Activated T-cell treated with anti-CD3 and anti-CD28 coated beads, Interleukin-2, amount 50 U/mL, for 72 hours (primary cell): ENCODE data around the gene ADARB1. TPM values are rescaled to one million over a fixed set of nuclear protein-coding genes. Genes with fewer than 3 reads are reported as not detected.

Experiments used
- ATAC-seq, 2 donors: fragments of 150-1000 bp; cut with Tn5 transposase; replicated peaks in 1 of 2; 2 replicates each; pipeline ENCODE4 v1.10.0; 2021; ENCODE audit warnings: moderate library complexity in 2 of 2, mild to moderate bottlenecking in 1 of 2
- DNase-seq, 2 donors: peaks; one replicate each; pipeline ENCODE4 v3.0.0; 2021 to 2022; ENCODE audit warnings: mixed read lengths in 1 of 2
- H3K27ac Mint-ChIP-seq: one replicate; pipeline ENCODE4 v1.8.0; 2022; ENCODE audit warnings: mild to moderate bottlenecking, moderate library complexity, mixed read lengths
- H3K27me3 Mint-ChIP-seq: one replicate; pipeline ENCODE4 v1.8.0; 2022; ENCODE audit warnings: low read depth, mixed read lengths
- H3K36me3 Mint-ChIP-seq, 2 donors: one replicate each; pipeline ENCODE4 v1.8.0; 2022; ENCODE audit warnings: mixed read lengths in 2 of 2, mild to moderate bottlenecking in 1 of 2; ENCODE audit not compliant: insufficient read depth in 2 of 2
- H3K4me1 Mint-ChIP-seq: one replicate; pipeline ENCODE4 v1.8.0; 2022; ENCODE audit warnings: low read depth, mixed read lengths
- H3K4me3 Mint-ChIP-seq, 2 donors: one replicate each; pipeline ENCODE4 v1.8.0; 2022; ENCODE audit warnings: mild to moderate bottlenecking in 2 of 2, mixed read lengths in 2 of 2, moderate library complexity in 2 of 2
- H3K9me3 Mint-ChIP-seq, 2 donors: one replicate each; pipeline ENCODE4 v1.8.0; 2022; ENCODE audit warnings: mixed read lengths in 2 of 2
- total RNA-seq, 2 donors: library from RNA; stranded (reverse); gene quantifications; one replicate each; pipeline ENCODE4 v1.2.3, GENCODE V29; 2022

Gene ADARB1
- total RNA-seq, 2 donors from 2014 or later = 41.7 to 45.3 TPM

- DNase-seq (no peak), ATAC-seq (no peak)
- Mint-ChIP-seq H3K9me3 (peaks cover 4 to 11% of the 10 kb centered on the region in 2 donors), H3K4me3 (no peak overlapping the region), H3K27ac (no peak overlapping the region), H3K36me3 (peaks cover 3 to 4% of the 10 kb centered on the region in 2 donors), H3K27me3 (peaks cover 6% of the 10 kb centered on the region), H3K4me1 (no peaks in the 10 kb centered on the region)
These were observed 41.2 kb upstream of the ADARB1 start for GRCh38 chr21:45032977-45033710.

DNA sequence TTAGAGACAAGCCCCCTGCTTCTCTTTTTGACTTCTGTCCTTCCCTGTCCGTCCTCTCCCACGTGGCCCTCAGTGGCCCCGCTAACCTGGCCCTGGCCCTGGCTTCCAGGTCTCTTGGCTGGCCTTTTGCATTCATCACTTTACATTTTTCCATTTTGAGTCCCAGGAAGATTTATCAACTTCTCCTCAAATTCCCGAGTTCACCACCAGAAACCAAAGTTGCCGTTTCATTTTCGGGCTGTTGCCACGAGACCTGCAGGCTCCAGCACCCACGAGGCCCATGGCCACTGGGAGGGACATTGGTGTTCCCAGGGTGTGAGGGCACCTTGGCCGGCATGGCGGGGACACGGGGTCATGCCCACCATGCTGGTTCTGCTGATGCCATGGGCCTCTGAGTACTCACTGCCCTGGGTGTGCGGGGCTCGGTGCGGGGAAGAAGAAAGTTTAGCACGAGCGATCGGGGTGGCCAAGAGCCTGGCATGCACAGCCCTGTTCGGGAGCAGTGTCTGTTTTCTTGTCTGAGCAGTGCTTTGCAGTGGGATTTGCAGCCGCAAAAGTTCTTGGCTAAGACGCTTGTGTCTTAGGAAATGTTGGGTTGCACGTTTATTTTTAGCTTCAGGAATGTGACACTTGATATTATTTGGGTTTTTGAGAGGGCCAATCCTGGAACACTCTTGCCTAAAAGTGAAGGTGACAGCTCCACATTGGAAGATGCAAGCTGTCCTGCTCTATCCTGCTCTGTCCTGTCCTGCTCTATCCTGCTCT is 40.4 kb upstream of the ADARB1 start:
- DNase-seq = no peak
- peaks cover 3 to 4% of the 10 kb centered on the region in 2 donors for H3K36me3 Mint-ChIP-seq
- no peak overlapping the region for H3K4me3 Mint-ChIP-seq
- H3K4me1 Mint-ChIP-seq = no peaks in the 10 kb centered on the region
- H3K9me3 Mint-ChIP-seq = peaks cover 4 to 11% of the 10 kb centered on the region in 2 donors
- no peak overlapping the region for H3K27ac Mint-ChIP-seq
- H3K27me3 Mint-ChIP-seq = peaks cover 6% of the 10 kb centered on the region
- ATAC-seq = no peak

DNA sequence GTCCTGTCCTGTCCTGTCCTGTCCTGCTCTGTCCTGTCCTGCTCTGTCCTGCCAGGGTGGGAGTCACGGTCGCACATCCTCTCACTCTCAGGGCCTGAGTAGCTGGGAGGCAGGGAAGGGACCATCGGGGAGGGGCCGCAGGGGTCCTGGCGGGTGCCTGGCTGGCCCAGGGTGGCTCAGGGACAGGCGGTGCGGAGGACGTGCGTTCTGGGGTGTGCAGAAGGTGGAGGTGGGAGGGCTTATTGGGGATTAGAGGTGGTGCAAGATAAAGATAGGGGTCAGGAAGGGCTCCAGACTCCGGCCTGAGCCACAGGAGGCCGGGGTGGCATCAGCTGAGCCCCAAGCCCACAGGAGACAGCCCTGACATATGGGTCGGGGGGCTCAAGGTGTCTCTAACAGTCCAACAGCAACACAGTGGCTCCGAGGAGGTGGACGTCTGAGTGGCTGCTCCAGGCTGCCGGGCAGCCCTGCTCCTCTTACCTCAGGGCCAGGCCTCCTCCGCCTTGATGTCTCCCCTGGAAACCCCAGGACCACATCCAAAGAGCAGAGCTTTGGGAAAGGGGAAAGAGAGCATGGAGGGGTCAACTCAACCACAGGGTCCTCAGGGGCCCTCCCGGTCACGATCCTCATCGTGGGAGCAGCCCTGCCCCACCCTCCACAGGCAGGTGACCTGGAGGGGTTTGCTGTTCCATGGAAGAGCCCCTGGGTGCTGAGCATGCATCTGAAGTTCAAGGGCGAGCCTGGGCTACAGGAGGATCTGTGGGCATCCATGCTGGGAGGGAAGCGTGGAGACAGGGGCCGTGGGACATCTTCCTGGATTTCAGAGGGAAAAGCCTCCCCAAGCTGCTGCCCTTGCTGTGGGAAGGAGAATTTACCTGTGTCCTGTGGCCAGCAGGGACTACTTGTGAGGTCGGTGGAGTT is 39.6 kb upstream of the ADARB1 start:
- ATAC-seq (no peak), DNase-seq (no peak)
- Mint-ChIP-seq H3K36me3 (peaks cover 3 to 4% of the 10 kb centered on the region in 2 donors), H3K9me3 (peaks cover 4 to 11% of the 10 kb centered on the region in 2 donors), H3K27me3 (peaks cover 6% of the 10 kb centered on the region), H3K27ac (no peak overlapping the region), H3K4me1 (no peaks in the 10 kb centered on the region), H3K4me3 (no peak overlapping the region)

DNA sequence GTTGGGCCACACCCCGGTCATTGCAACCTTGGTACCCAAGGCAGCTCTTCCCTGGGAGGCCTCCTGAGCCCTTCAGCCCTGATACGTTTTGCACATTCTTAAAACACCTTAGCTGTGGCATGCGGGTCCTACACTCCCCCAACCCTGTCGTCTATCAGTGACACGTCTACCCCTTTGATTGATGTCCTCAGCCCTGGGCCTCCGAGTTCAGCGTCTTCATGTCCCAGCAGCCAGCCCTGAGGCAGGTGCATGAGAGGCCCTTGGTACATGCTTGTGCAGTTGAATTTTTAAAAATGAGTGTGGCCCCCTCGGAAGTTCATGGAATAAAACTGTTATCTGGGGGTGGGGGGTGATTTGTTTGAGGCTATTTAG is 38.9 kb upstream of the ADARB1 start:
- ATAC-seq = no peak
- Mint-ChIP-seq H3K4me1 (no peaks in the 10 kb centered on the region), H3K36me3 (peaks cover 3 to 4% of the 10 kb centered on the region in 2 donors), H3K4me3 (no peak overlapping the region), H3K27ac (no peak overlapping the region), H3K27me3 (peaks cover 4% of the 10 kb centered on the region), H3K9me3 (peaks cover 4 to 11% of the 10 kb centered on the region in 2 donors)
- no peak for DNase-seq

DNA sequence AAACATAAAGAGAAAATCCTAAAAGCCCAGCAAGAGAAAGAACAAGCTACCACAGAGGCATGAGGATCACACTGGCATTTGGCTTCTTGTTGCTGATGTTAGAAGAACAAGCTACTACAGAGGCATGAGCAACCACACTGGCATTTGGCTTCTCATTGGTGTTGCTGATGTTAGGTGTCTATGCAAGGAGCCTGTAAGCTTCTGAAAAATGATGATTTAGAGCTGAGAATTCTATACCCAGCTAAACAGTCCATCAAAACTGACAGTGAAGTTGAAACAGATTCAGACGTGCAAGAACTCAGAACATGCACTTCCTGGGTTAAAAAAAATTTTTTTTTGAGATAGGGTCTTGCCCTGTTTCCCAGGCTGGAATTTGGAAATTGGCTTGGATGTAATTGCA is 37.8 kb upstream of the ADARB1 start:
- no peak for ATAC-seq
- H3K27ac Mint-ChIP-seq = no peak overlapping the region
- no peak overlapping the region for H3K4me3 Mint-ChIP-seq
- no peaks in the 10 kb centered on the region for H3K27me3 Mint-ChIP-seq
- H3K4me1 Mint-ChIP-seq = no peaks in the 10 kb centered on the region
- DNase-seq = no peak
- peaks cover 3 to 4% of the 10 kb centered on the region in 2 donors for H3K36me3 Mint-ChIP-seq
- peaks cover 4 to 11% of the 10 kb centered on the region in 2 donors for H3K9me3 Mint-ChIP-seq

GRCh38 chr21:45037986-45038385 is 36.4 kb upstream of the ADARB1 start:
- ATAC-seq (no peak), DNase-seq (no peak)
- H3K4me3 Mint-ChIP-seq = no peak overlapping the region
- peaks cover 4 to 15% of the 10 kb centered on the region in 2 donors for H3K9me3 Mint-ChIP-seq
- no peaks in the 10 kb centered on the region for H3K27me3 Mint-ChIP-seq
- no peak overlapping the region for H3K27ac Mint-ChIP-seq
- H3K36me3 Mint-ChIP-seq = peaks cover 3 to 4% of the 10 kb centered on the region in 2 donors
- H3K4me1 Mint-ChIP-seq = no peaks in the 10 kb centered on the region

GRCh38 chr21:45039317-45040156 is 34.8 kb upstream of the ADARB1 start:
- no peak for DNase-seq
- H3K9me3 Mint-ChIP-seq = peaks cover 4 to 15% of the 10 kb centered on the region in 2 donors
- no peak for ATAC-seq
- peaks cover 7% of the 10 kb centered on the region for H3K27me3 Mint-ChIP-seq
- H3K4me1 Mint-ChIP-seq = no peaks in the 10 kb centered on the region
- H3K27ac Mint-ChIP-seq = no peak overlapping the region
- H3K36me3 Mint-ChIP-seq = peaks cover 3 to 4% of the 10 kb centered on the region in 2 donors
- H3K4me3 Mint-ChIP-seq = no peak overlapping the region

GRCh38 chr21:45040157-45040711 is 34.1 kb upstream of the ADARB1 start:
- Mint-ChIP-seq H3K4me1 (no peaks in the 10 kb centered on the region), H3K36me3 (peaks cover 3 to 4% of the 10 kb centered on the region in 2 donors), H3K9me3 (peaks cover 4 to 15% of the 10 kb centered on the region in 2 donors), H3K27ac (no peak overlapping the region), H3K27me3 (peaks cover 14% of the 10 kb centered on the region), H3K4me3 (no peak overlapping the region)
- ATAC-seq = no peak
- DNase-seq = no peak

DNA sequence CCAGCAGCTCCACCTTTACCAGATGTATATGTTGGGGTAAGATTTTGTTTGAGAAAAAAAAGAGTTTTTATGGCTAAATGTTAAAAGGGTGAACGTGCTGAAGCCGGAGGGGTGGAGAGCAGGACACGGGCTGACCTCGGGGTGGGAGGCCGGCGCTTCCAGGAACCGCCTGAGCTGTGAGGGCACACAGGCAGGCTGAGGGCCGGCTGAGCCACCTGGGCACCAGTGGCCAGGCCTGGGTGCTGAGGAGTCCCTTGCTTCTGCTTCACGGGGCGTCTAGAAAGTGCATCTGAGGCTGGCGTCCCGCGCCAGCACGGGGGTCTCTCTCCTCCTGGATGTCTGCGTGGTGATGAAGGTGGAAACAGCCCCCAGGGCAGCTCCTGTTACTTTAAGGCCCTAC is 33.6 kb upstream of the ADARB1 start:
- DNase-seq (no peak), ATAC-seq (no peak)
- Mint-ChIP-seq H3K27me3 (peaks cover 19% of the 10 kb centered on the region), H3K27ac (no peak overlapping the region), H3K9me3 (peaks cover 4 to 15% of the 10 kb centered on the region in 2 donors), H3K4me3 (no peak overlapping the region), H3K36me3 (peaks cover 3 to 4% of the 10 kb centered on the region in 2 donors), H3K4me1 (no peaks in the 10 kb centered on the region)

- Mint-ChIP-seq H3K4me1 (no peaks in the 10 kb centered on the region), H3K27me3 (peaks cover 19% of the 10 kb centered on the region), H3K36me3 (peaks cover under 1 to 3% of the 10 kb centered on the region in 2 donors), H3K9me3 (peaks cover 4 to 12% of the 10 kb centered on the region in 2 donors), H3K27ac (no peak overlapping the region), H3K4me3 (no peak overlapping the region)
- DNase-seq (no peak), ATAC-seq (no peak)
These were observed 33.0 kb upstream of the ADARB1 start for GRCh38 chr21:45041351-45041805.

DNA sequence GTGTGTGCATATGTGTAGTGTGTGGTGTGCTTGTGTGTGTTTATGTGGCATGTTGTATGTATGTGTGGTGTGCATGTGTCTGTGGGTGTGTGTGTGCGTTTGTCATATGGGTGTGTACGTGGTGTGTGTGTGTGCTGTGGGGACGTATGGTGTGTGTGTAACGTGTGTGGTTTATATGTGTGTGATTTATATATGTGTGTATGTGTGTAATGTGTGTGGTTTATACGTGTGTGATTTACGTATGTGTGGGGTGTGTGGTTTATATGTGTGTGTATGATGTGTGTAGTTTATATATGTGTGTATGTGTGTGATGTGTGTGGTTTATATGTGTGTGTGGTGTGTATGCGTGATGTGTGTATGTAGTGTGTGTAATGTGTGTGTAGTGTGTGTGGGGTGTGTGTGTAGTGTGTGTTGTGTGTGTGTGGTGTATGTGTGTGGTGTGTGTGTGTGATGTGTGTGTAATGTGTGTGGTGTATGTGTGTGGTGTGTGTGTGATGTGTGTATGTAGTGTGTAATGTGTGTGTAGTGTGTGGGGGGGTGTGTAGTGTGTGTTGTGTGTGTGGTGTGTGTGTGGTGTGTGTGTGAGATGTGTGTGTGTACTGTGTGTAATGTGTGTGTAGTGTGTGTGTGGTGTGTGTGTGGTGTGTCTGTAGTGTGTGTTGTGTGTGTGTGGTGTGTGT is 32.3 kb upstream of the ADARB1 start:
- peaks cover 2 to 5% of the 10 kb centered on the region in 2 donors for H3K36me3 Mint-ChIP-seq
- H3K27ac Mint-ChIP-seq = no peak overlapping the region

More for the DNA sequence above, 32.3 kb upstream of the ADARB1 start:
- Mint-ChIP-seq H3K4me1 (no peaks in the 10 kb centered on the region), H3K4me3 (no peak overlapping the region), H3K9me3 (peaks cover 0 to 7% of the 10 kb centered on the region in 2 donors), H3K27me3 (peaks cover 22% of the 10 kb centered on the region)
- ATAC-seq = no peak
- no peak for DNase-seq
